Parathyroid adenoma (tissue), 2 donors: ENCODE data around the gene PRKN.

Source experiments
- H2AFZ ChIP-seq: fragments of 300-600 bp; sonication (generic); one replicate; pipeline ENCODE4 v1.7.0; 2017; ENCODE audit warnings: antibody characterized with exemption, mild to moderate bottlenecking
- H3K27ac ChIP-seq: fragments of 300-600 bp; sonication (generic); one replicate; pipeline ENCODE4 v1.7.0; 2017
- H3K27me3 ChIP-seq: fragments of 300-600 bp; sonication (generic); one replicate; pipeline ENCODE4 v1.7.0; 2017; ENCODE audit warnings: low read length; ENCODE audit not compliant: control insufficient read depth, insufficient read depth
- H3K36me3 ChIP-seq: fragments of 300-600 bp; sonication (generic); one replicate; pipeline ENCODE4 v1.7.0; 2017; ENCODE audit warnings: low read length; ENCODE audit not compliant: control insufficient read depth, insufficient read depth
- H3K4me1 ChIP-seq: fragments of 300-600 bp; sonication (generic); one replicate; pipeline ENCODE4 v1.7.0; 2017; ENCODE audit warnings: control low read depth
- H3K4me2 ChIP-seq: fragments of 300-600 bp; sonication (generic); one replicate; pipeline ENCODE4 v1.7.0; 2017; ENCODE audit warnings: low read length
- H3K4me3 ChIP-seq: fragments of 300-600 bp; sonication (generic); one replicate; pipeline ENCODE4 v1.7.0; 2017; ENCODE audit warnings: low read depth, low read length
- H3K79me2 ChIP-seq: fragments of 300-600 bp; sonication (generic); one replicate; pipeline ENCODE4 v1.7.0; 2017; ENCODE audit warnings: control low read depth
- H3K9ac ChIP-seq: fragments of 300-600 bp; sonication (generic); one replicate; pipeline ENCODE4 v1.7.0; 2017; ENCODE audit warnings: mild to moderate bottlenecking
- H3K9me3 ChIP-seq: fragments of 300-600 bp; sonication (generic); one replicate; pipeline ENCODE4 v1.7.0; 2017; ENCODE audit warnings: low read length; ENCODE audit not compliant: control insufficient read depth
- TF ChIP-seq, protein P1 (sequence below): fragments of 300-600 bp; sonication (generic); IDR thresholded peaks from one replicate; pipeline ENCODE4 v1.7.0; 2017; ENCODE audit warnings: antibody characterized with exemption, mild to moderate bottlenecking
- donor health status: primary hyperparathyroidism.

The PRKN gene

DNA sequence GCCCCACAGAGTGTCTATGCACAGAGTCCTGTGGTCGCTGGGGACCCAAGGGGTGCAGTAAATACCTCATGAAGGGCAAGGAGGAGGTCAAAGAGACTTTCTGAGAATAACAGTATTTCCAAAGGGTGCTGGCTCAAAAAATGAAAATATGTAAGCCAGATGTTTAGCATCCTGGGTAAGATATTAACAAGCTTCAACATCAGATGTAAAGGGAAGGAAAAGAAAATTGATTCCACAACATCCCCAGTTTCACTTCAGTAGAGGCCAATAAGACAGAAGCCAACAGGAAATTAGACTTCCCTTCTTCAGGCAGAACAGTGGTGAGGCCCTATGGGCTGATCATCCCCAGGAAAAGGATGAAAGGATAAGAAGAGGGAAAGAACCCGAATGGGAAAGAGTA, 434.7 kb downstream of the PRKN start:
- H3K4me1 ChIP-seq: peaks cover 3% of the 10 kb centered on the region
- H3K4me2 ChIP-seq: no peak overlapping the region
- no peaks in the 10 kb centered on the region for H3K79me2 ChIP-seq
- no peak overlapping the region for H3K9ac ChIP-seq
- no peak overlapping the region for H2AFZ ChIP-seq
- H3K4me3 ChIP-seq: no peak overlapping the region
- H3K36me3 ChIP-seq: no peaks in the 10 kb centered on the region
- no peaks in the 10 kb centered on the region for H3K27me3 ChIP-seq
- H3K9me3 ChIP-seq: no peaks in the 10 kb centered on the region
- TF ChIP-seq, protein P1, sequence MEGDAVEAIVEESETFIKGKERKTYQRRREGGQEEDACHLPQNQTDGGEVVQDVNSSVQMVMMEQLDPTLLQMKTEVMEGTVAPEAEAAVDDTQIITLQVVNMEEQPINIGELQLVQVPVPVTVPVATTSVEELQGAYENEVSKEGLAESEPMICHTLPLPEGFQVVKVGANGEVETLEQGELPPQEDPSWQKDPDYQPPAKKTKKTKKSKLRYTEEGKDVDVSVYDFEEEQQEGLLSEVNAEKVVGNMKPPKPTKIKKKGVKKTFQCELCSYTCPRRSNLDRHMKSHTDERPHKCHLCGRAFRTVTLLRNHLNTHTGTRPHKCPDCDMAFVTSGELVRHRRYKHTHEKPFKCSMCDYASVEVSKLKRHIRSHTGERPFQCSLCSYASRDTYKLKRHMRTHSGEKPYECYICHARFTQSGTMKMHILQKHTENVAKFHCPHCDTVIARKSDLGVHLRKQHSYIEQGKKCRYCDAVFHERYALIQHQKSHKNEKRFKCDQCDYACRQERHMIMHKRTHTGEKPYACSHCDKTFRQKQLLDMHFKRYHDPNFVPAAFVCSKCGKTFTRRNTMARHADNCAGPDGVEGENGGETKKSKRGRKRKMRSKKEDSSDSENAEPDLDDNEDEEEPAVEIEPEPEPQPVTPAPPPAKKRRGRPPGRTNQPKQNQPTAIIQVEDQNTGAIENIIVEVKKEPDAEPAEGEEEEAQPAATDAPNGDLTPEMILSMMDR: no peak
- no peak overlapping the region for H3K27ac ChIP-seq

DNA sequence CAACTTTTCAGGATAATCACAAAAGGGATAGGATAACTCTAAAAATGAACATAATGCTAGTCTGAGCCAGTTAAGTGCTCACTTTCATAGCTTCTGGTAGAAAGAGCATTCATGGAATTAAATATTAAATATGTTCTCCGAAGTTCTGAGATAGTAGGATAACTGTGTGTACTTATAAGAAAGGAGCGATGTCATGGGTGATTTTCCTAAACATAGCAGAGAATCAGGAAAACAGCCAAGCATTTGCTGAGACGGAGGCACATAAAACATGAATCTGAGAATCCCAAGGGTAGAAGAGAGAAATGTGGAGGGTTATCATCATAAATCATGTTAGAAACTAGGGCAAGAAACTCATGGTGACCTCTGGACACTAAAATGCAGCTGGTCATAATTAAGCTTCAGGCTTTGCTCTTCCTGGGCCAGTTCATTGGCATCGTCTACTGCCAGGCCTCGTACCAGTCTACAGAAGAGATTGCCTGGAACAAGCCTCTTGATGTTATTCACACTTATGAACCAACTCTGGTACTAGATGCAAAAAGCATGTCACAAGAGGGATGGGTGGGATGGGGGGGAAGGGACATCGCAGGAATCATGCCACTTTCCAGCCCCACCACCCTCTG, 436.6 kb downstream of the PRKN start:
- no peaks in the 10 kb centered on the region for H3K9me3 ChIP-seq
- H3K27ac ChIP-seq: no peak overlapping the region
- peaks cover 3% of the 10 kb centered on the region for H3K4me1 ChIP-seq
- no peak overlapping the region for H3K4me3 ChIP-seq
- TF ChIP-seq, protein P1: no peak
- no peaks in the 10 kb centered on the region for H3K27me3 ChIP-seq
- no peaks in the 10 kb centered on the region for H3K36me3 ChIP-seq
- no peaks in the 10 kb centered on the region for H3K79me2 ChIP-seq
- no peak overlapping the region for H3K4me2 ChIP-seq
- no peak overlapping the region for H2AFZ ChIP-seq
- H3K9ac ChIP-seq: no peak overlapping the region

DNA sequence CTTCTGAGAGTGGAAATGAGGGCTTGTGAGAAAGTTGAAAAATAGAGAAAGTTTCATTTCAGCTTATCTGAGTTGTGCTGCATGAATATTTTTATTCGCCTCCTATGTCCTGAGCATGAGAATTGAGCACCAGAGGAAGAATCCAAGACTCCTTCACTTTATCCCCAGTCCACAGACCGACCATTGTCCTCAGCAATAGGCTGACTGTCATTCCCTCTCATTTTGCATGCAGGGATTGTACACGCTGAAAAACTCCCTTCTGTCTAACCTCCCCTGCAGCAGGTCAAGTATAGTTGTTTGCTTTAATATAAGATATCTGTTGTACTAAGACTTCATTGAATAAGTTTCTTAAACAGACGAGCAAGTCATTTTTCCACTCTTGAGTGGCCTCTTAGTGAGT, 437.6 kb downstream of the PRKN start:
- no peaks in the 10 kb centered on the region for H3K36me3 ChIP-seq
- TF ChIP-seq, protein P1: no peak
- H3K27ac ChIP-seq: no peak overlapping the region

DNA sequence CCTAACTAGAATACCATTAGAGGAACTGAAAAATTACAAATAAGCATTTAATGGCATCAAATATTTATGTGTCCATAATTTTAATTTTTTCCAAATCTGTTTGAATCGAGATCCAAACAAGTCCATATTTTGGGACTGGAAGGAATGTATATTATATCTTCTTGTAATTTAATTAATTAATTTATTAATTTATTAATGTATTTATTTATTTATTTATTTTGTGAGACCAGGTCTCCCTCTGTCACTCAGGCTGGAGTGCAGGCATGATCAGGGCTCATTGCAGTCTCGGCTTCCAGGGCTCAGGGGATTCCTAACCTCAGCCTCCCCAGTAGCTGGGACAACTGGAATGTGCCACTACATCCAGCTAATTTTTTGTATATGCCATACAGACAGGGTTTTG, 453.6 kb downstream of the PRKN start:
- Histone ChIP-seq H3K27ac (no peak overlapping the region), H3K9me3 (no peaks in the 10 kb centered on the region), H3K9ac (no peak overlapping the region), H3K36me3 (no peaks in the 10 kb centered on the region), H3K4me1 (no peaks in the 10 kb centered on the region), H3K27me3 (no peaks in the 10 kb centered on the region), H3K4me2 (no peak overlapping the region), H2AFZ (no peak overlapping the region), H3K4me3 (no peak overlapping the region), H3K79me2 (no peaks in the 10 kb centered on the region)
- TF ChIP-seq, protein P1: no peak

More for the DNA sequence above, 437.6 kb downstream of the PRKN start:
- Histone ChIP-seq H3K4me3 (no peak overlapping the region), H3K4me2 (no peak overlapping the region), H3K4me1 (peaks cover 3% of the 10 kb centered on the region), H3K9me3 (no peaks in the 10 kb centered on the region), H2AFZ (no peak overlapping the region), H3K27me3 (no peaks in the 10 kb centered on the region), H3K9ac (no peak overlapping the region), H3K79me2 (no peaks in the 10 kb centered on the region)

GRCh38 chr6:162271922-162272321, 455.6 kb downstream of the PRKN start:
- H3K4me1 ChIP-seq: no peaks in the 10 kb centered on the region
- H3K4me2 ChIP-seq: no peak overlapping the region
- H3K36me3 ChIP-seq: no peaks in the 10 kb centered on the region
- no peaks in the 10 kb centered on the region for H3K9me3 ChIP-seq
- H3K4me3 ChIP-seq: no peak overlapping the region
- TF ChIP-seq, protein P1: no peak
- H2AFZ ChIP-seq: no peak overlapping the region
- H3K27me3 ChIP-seq: no peaks in the 10 kb centered on the region
- H3K79me2 ChIP-seq: no peaks in the 10 kb centered on the region
- no peak overlapping the region for H3K27ac ChIP-seq
- no peak overlapping the region for H3K9ac ChIP-seq
